Parathyroid adenoma (tissue), 2 donors: Measurements from ENCODE around the gene HSF2BP.

Experiments used
- H2AFZ ChIP-seq: fragments of 300-600 bp; sonication (generic); one replicate; pipeline ENCODE4 v1.7.0; 2017; ENCODE audit warnings: antibody characterized with exemption, mild to moderate bottlenecking
- H3K27ac ChIP-seq: fragments of 300-600 bp; sonication (generic); one replicate; pipeline ENCODE4 v1.7.0; 2017
- H3K27me3 ChIP-seq: fragments of 300-600 bp; sonication (generic); one replicate; pipeline ENCODE4 v1.7.0; 2017; ENCODE audit warnings: low read length; ENCODE audit not compliant: control insufficient read depth, insufficient read depth
- H3K36me3 ChIP-seq: fragments of 300-600 bp; sonication (generic); one replicate; pipeline ENCODE4 v1.7.0; 2017; ENCODE audit warnings: low read length; ENCODE audit not compliant: control insufficient read depth, insufficient read depth
- H3K4me1 ChIP-seq: fragments of 300-600 bp; sonication (generic); one replicate; pipeline ENCODE4 v1.7.0; 2017; ENCODE audit warnings: control low read depth
- H3K4me2 ChIP-seq: fragments of 300-600 bp; sonication (generic); one replicate; pipeline ENCODE4 v1.7.0; 2017; ENCODE audit warnings: low read length
- H3K4me3 ChIP-seq: fragments of 300-600 bp; sonication (generic); one replicate; pipeline ENCODE4 v1.7.0; 2017; ENCODE audit warnings: low read depth, low read length
- H3K79me2 ChIP-seq: fragments of 300-600 bp; sonication (generic); one replicate; pipeline ENCODE4 v1.7.0; 2017; ENCODE audit warnings: control low read depth
- H3K9ac ChIP-seq: fragments of 300-600 bp; sonication (generic); one replicate; pipeline ENCODE4 v1.7.0; 2017; ENCODE audit warnings: mild to moderate bottlenecking
- H3K9me3 ChIP-seq: fragments of 300-600 bp; sonication (generic); one replicate; pipeline ENCODE4 v1.7.0; 2017; ENCODE audit warnings: low read length; ENCODE audit not compliant: control insufficient read depth
- TF ChIP-seq, protein P1 (sequence below): fragments of 300-600 bp; sonication (generic); IDR thresholded peaks from one replicate; pipeline ENCODE4 v1.7.0; 2017; ENCODE audit warnings: antibody characterized with exemption, mild to moderate bottlenecking
- donor health status: primary hyperparathyroidism.

The HSF2BP gene

DNA sequence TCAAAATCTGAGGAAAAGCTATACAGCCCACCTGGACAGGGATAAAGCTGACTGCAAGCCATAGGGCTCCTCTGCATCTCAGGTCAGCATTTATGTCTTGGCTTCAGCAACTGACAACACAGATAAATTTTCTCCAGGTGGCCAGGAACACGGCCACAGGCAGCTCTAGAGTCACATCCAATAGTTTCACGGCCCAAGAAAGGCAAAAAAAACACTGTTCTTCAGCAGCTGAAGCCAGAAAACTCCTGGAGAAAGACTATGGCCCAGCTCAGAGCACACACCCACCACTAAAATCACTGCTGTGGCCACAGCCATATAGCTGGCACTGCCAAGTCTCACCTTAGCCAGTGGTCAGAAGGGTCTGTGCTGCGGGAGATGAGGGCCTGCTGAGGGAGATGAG, 77.8 kb downstream of the HSF2BP start:
- H3K36me3 ChIP-seq, result no peaks in the 10 kb centered on the region
- H2AFZ ChIP-seq, result peak overlapping the region; percentile 83
- no peaks in the 10 kb centered on the region for H3K79me2 ChIP-seq
- no peak overlapping the region for H3K9ac ChIP-seq
- TF ChIP-seq, protein P1, sequence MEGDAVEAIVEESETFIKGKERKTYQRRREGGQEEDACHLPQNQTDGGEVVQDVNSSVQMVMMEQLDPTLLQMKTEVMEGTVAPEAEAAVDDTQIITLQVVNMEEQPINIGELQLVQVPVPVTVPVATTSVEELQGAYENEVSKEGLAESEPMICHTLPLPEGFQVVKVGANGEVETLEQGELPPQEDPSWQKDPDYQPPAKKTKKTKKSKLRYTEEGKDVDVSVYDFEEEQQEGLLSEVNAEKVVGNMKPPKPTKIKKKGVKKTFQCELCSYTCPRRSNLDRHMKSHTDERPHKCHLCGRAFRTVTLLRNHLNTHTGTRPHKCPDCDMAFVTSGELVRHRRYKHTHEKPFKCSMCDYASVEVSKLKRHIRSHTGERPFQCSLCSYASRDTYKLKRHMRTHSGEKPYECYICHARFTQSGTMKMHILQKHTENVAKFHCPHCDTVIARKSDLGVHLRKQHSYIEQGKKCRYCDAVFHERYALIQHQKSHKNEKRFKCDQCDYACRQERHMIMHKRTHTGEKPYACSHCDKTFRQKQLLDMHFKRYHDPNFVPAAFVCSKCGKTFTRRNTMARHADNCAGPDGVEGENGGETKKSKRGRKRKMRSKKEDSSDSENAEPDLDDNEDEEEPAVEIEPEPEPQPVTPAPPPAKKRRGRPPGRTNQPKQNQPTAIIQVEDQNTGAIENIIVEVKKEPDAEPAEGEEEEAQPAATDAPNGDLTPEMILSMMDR, result no peak
- no peak overlapping the region for H3K4me3 ChIP-seq
- peak overlapping the region; percentile 92 for H3K27ac ChIP-seq
- peaks cover 27% of the 10 kb centered on the region for H3K4me1 ChIP-seq
- H3K27me3 ChIP-seq, result no peaks in the 10 kb centered on the region
- H3K4me2 ChIP-seq, result no peak overlapping the region
- H3K9me3 ChIP-seq, result no peaks in the 10 kb centered on the region

DNA sequence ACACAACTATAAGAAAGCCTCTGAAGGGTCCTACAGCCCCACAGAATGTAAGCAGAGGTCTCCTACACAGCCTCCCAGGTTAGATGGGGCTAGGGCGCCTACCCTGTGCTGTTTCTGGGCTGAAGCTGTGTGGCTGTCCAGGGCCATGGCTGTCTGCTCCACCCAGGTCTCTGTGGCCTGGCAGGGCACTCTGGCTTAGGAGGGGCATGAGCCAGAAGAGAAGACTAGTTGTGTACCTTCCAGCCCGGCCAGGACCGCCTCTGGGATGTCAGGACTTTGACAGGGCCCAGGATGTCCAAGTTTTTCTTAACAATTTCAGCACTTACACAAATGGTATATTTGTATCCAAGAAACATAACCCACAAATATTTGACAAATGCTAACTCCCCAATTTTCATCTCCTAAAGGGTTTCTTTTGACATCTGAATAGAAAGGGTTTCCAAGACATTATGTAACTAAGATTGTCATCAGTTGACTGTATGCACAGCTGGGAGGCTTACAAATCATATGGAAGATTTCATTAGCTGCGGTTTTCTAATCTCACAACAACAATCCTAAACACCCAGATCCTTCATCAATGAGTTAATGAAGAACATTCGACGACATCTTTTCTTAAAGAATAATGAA, 80.5 kb downstream of the HSF2BP start:
- Histone ChIP-seq H3K79me2 (no peaks in the 10 kb centered on the region), H3K9me3 (no peaks in the 10 kb centered on the region), H2AFZ (no peak overlapping the region), H3K4me2 (no peak overlapping the region), H3K4me1 (peaks cover 20% of the 10 kb centered on the region), H3K36me3 (no peaks in the 10 kb centered on the region), H3K27me3 (no peaks in the 10 kb centered on the region), H3K27ac (no peak overlapping the region), H3K9ac (no peak overlapping the region), H3K4me3 (no peak overlapping the region)
- TF ChIP-seq, protein P1, result no peak

DNA sequence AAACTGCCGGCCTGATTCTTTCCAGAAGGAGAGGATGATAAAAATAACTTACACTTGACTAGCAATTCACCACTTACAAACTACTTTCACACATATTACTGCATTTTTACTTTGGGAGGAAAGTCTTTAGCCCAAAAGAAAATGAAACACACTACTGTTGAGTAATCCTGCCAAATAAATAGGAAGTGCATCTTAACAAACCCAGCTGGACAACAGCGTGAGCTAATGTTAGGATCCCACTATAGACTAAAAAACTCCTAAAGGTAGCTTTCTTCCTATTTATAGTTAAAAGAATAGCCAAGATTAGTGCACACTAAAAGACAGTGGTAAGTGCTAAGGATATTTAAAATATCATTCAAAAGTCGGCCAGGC, 83.8 kb downstream of the HSF2BP start:
- Histone ChIP-seq H3K36me3 (no peaks in the 10 kb centered on the region), H3K79me2 (no peaks in the 10 kb centered on the region), H3K27ac (no peak overlapping the region), H3K27me3 (no peaks in the 10 kb centered on the region), H3K4me1 (peaks cover 10% of the 10 kb centered on the region), H3K9me3 (no peaks in the 10 kb centered on the region), H3K4me2 (no peak overlapping the region), H2AFZ (no peak overlapping the region), H3K4me3 (no peak overlapping the region), H3K9ac (no peak overlapping the region)
- TF ChIP-seq, protein P1, result no peak

DNA sequence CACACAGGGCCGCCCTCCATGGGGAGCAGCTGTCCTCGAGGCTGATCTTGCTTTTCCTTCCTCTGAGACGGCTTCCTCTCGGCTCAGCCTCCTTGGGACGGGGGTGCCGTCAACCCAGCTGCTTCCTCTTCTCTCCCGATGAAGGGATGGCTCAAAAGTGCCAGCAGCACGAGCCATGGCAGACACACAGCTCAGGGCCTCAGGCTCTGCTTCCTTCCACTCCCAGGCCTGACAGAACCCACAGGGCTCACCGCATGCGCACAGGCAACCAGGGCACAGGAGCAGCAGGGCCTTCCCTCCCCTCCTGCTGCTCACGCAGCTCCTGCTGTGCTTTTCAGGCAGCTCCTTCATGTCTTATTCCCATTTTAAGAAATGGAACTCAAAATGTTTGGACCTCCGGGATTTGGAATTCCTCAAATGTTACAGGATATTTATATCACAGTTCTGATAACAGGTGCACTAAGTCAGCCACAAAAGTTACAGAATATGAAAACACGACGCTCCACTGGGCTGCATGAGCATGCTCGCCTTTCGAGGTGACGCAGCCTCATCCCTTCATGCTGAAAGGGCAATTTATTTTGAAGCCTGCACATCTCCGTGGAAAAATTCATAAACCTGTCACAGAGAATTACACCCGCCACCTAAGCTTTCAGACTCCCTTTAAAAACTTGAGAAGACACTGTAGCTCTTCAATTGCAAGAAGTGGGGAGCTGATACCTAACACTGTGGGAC, 84.4 kb downstream of the HSF2BP start:
- no peak overlapping the region for H3K4me2 ChIP-seq
- H3K79me2 ChIP-seq, result no peaks in the 10 kb centered on the region
- H3K9ac ChIP-seq, result no peak overlapping the region
- H3K36me3 ChIP-seq, result no peaks in the 10 kb centered on the region
- no peaks in the 10 kb centered on the region for H3K9me3 ChIP-seq
- TF ChIP-seq, protein P1, result no peak
- H3K4me3 ChIP-seq, result no peak overlapping the region
- H3K27me3 ChIP-seq, result no peaks in the 10 kb centered on the region
- peaks cover 5% of the 10 kb centered on the region for H3K4me1 ChIP-seq
- H3K27ac ChIP-seq, result no peak overlapping the region
- H2AFZ ChIP-seq, result no peak overlapping the region

DNA sequence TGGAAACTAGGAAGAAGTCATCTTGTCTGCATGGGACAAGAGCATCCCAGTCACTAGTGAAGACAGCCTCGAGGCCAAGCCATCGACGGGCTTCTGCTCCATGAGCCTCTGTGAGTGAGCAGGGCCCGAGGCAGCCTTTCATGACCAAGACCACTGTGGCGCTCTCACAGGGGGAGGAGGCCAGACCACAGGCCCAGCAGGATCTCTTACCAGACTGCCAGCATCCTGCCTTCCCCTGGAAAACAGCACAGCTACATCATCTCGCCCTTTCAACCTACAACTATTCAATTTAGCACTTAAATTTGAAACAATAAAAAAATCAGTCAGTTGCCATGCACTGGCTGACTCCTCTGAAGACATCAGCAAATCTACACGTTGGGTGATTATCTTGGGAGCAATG, 85.4 kb downstream of the HSF2BP start:
- H3K79me2 ChIP-seq, result no peaks in the 10 kb centered on the region
- H3K27me3 ChIP-seq, result no peaks in the 10 kb centered on the region
- no peak overlapping the region for H3K27ac ChIP-seq
- TF ChIP-seq, protein P1, result no peak
- no peaks in the 10 kb centered on the region for H3K4me1 ChIP-seq
- H3K4me3 ChIP-seq, result no peak overlapping the region
- H2AFZ ChIP-seq, result no peak overlapping the region
- H3K36me3 ChIP-seq, result no peaks in the 10 kb centered on the region
- H3K9me3 ChIP-seq, result no peaks in the 10 kb centered on the region
- H3K9ac ChIP-seq, result no peak overlapping the region
- no peak overlapping the region for H3K4me2 ChIP-seq
